NCI-H2196 (cell line): ENCODE measurements around the gene SLC45A1.

Experiments used
- DNase-seq: peaks from one replicate; lab custom pipeline; 2025; ENCODE audit not compliant: unreplicated experiment; lab: John Stamatoyannopoulos, UW

The SLC45A1 gene

DNA sequence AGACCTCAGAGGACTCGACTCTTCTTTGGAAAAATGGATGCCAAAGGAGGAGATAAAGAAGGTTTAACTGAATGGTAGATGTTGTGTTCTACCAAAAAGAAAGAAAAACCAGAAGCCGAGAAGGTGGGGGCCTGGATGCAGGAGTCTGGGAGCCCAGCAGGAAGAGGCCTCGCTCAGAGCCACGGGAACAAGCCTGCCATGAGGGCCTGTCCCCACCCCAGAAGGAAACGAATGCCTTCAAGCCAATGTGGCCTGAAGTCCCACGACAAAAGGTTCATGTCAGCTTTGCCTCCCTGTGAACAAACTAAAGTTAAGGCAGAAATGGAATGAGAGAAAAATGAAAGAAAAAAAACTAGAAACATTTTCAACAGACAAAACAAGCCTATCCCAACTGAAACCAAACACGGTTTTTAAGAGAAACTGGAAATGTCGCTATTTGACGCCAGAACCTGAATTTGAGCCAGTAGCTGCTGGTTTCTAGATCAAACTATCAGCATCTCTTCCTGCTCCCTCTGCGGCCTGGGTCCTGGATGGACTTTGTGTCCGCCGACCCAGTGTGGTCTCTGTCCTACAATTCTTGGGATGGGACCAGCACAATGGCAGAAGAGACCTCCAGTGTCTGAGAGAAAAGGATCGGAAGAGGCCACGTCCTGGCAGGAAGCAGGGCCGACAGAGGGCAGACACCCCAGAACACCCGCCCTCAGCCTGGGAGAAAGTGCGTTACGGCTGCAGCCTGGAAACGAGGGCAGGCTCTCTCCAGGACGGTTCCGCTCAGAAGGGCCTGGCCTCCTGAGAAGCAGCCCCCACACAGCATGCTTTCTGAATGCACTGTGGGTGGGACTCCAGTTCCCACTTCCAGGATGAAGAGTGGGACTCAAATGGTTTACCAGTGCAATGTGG, 35.2 kb downstream of the SLC45A1 start:
- no peak for DNase-seq

DNA sequence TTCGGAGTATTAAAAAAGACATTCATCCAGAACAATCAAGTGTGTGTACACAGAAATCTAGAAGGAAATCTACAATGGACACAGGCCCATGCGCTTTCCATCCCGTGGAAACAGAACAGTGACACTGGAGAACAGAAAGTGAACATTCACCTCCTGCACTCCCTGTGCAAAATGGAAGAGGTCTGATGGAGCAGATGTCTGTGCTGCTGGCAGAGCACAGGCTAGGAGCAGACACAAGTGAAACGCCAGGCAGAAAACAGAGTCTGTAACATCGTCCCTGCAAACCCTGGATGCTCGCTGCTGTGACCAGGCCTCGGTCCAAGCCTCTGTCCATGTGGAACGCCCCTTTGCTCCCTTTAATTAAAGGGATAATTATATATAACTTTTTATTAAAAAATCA, 36.1 kb downstream of the SLC45A1 start:
- no peak for DNase-seq

DNA sequence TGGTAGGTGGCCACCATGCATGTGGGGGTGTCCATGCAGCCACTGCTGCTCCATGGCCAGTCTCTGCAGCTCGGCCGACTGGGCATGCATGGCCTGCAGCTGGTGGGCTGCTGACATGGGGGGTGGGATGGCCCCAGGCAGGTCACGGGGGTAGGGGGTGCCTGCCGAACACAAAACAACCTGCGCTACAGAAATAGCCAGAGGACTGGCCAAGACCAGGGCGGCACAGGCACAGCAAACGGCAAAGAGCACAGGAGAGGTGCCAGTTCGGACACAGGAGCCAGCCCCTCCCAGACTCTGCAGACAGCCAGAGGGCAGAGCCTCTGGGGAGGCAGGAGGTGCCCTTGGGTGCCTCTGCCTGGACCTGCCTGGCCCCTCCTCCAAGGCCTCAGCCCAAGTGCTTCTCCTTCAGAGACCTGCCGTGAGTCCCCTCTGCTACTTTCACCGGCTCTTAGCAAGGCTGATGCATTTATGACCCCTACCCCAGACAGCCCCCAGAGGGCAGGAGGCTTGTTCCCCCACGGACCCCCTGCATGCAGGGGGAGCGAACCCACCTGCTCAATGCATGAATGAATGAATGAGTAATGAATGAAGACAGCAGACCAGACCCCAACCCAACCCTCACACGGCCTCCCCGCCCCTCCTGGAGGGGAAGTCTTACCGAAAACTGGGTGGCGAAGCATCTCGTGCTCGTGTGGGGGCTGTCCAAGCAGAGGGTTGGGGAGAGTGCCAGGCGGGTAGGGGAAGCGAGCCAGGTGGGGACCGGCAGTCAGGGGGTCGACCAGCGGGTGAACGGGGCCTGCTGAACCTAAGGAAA, 37.7 kb downstream of the SLC45A1 start:
- DNase-seq = no peak

DNA sequence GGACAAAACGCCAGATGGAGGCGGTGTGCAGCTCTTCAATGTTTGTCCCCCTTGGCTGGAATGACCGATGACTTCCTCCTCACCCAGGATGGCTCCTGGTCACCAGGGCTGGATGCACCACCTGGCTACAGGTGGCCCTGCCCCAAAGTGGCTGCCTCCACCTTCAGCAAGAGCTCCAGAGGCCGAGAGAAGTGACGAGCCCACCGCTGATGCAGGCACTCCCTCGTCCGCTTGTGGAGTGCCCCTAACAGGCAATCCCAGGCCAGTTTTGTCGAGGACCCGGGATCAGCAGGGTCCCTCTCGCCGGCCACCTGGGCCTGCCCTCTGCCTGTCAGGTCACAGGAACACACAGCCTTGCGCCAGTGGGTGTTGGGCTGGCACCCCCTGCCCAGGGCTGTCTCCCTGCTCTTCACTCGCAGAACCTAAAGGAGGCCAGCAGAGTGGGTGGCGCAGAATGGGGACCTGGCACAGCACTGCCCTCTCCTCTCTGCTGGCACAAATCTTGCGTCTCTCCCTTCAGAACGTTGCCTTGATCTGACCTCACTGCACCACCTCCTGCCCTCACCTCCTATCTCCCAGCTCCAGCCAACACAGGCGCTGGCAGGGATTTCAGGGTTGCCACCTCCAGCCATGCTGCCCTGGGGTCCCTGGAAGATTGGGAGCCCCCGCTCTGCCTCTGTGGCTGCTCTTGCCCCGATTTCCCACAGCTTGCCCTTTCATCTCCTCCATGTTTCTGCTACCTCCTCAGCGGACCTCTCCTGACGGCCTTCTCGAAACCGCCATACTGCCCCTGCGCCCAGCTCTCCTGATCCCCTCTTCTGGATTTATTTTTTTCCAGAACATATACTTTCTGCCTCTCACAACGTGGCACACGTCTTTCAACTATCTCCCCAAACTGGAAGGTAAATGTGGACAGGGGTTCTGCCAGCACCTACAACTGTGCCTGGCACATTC, 38.6 kb downstream of the SLC45A1 start:
- no peak for DNase-seq

DNA sequence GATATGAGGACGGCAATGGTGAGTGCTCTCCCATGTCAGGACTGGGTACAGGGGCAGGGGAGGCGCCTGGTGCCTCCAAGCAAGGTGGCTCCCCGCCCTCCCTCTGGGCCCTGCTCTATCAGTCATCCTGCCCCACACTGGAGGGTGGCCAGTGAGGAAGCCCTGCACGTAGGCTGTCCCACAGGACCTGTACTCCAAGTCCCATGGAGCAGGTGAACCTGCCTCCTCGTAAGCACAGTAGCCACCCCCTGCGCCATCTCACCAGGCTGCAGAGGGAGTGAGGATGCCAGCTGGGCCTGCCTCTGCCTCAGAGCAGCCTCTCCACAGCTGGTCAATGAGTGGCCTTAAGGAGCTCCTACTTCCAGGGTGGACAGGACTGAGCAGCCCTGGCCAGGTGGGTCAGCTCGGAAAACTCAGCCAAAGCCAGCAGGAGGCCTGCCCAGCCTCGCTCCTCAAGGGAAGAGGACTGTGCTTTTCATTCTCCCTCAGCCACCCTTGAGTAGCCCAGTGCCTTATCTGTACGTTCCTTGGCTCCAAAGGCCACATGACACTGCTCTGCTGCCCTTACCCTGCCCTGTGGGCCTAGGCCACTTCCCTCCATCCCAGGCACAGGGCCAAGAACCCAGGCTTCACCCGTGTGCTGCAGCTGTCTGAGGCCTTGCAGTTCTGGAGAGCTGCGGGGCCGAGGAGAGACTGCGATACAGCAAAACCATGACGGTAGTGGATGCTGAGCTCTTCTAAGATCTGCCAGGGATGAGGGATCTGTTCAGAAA, 39.6 kb downstream of the SLC45A1 start:
- DNase-seq = no peak

DNA sequence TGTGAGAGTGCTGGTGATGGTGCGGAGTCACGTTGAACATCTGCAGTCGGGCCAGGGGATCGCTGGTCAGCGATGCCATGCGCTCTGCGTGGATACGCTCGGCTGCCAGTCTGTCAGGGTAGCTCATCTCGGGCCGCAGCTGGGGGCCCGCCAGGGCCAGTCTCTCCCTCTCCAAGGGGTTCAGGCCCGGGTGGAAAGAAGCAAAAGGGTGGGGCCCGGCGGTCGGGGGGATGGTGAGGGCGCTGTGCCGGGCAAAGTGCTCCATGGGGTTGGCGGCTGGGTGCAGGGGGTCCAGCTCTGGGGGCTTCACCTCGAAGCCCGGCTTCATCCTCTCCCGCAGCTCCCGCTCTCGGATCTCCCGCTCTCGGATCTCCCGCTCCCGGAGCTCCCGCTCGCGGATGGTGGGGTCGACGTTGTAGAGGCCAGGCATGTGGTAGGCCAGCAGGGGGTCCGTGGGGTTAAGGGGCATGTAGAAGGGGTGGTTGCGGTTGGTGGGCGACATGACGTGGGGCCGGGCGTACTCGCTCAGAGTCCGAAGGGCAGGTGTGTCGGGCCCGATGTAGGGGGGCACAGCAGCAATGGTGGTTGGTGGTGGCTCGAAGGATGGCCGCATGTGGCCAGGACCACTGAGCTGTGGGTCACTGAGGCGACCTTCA, 40.5 kb downstream of the SLC45A1 start:
- no peak for DNase-seq

DNA sequence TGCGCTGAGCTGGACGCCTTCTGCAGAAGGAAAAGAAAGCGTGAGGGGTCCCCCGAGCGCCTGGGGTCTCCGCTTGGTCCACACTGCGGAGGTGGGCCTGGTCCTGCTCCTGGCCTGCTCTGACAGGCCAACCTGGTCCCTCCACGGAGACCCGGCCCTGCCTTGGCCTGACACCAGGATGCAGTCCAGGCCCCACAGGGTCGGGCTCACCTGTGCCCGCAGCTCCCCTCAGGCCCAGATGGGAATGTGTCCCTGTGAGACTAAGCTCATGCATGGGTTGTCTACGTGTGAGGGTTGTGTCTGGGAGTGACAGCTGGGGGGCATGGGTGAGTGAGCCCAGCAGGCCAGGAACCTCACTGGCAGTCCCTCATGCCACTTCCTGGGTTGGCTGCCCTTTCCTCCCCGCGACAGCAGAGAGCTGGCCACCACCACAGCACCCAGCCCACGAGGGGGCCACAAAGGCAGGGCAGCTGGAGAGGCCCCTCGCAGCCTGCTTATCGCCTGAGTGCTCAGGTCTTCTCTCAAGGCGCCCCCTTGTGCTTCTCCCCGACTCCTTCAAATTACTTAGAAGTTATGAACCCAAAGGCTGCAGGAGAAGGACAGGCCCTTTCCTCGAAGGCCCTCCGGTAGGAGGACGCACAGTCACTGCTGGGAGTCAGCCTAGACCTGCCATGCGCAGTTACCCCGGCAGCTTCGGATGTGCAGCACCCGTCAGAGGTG, 41.1 kb downstream of the SLC45A1 start:
- DNase-seq = no peak

DNA sequence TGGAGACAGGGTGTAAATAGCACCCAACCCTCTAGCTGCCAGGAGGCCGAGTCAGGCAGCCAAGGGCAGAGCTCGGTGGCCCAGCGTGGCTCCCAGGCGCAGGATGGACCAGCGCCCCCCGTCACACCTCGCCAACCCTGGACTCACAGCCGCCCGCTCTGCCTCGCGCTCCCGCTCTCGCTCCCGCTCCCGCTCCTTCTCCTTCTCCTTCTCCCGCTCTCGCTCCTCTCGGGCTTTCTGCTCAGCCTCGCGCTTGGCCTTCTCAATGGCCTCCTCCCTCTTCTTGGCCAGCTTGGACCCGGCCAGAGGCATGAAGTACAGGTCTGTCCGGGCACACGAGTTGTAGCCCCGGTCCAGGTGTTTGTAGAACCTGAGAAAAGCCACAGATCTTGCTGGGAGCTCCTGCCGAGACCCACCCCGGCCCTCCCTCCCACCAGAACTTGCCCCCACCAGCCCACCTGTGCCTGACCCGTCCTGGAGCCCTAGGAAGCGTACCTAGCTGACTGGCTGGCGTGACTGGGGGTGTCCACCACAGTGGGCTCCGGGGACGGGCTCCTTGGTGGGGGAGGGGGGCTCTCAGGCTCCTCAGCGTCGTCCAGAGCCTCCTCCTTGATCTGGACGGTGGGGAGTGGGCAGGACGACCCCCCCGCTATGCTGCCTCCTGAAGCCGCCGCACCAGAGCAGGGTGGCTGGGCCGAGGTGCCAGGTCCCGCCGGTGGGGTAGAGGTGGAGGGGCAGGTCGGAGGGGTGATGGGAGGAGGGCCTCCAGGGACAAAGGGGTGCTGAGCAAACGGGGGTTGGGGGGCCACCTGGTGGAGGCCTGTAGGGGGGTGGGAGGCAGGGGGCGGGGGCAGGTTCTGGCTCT, 41.9 kb downstream of the SLC45A1 start:
- no peak for DNase-seq

DNA sequence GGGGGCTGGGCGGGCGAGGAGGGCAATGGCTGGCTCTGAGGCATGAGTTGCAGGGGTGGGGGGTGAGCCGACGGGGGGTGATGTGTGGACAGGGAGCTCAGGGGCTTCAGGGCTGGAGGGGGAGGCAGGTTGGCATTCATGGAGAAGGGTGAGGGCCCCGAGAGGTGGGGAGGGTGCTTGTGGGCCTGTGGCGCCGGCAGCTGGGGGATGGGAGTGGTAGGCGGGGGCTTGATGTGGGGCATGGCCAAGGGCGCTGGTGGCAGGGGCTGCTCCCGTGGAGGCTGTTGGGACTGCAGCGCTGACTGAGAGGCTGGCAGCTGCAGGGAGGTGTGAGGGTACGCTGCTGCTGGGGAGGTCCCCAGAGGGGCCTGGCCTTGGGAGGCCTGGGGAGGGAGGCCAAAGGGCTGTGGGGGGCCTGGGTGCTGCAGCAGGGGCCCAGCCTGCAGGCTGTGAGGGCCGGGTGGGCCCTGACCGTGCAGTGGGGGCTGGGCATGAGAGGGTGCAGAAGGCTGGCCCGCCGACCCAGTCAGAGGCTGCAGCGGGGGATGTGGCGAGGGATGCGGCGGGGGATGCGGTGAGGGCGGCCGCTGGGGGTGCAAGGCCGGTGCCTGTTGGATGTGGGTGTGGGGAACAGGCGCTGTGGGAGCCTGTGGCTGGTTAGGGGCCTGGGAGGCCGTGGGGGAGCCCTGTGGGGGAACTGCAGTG, 42.7 kb downstream of the SLC45A1 start:
- no peak for DNase-seq

DNA sequence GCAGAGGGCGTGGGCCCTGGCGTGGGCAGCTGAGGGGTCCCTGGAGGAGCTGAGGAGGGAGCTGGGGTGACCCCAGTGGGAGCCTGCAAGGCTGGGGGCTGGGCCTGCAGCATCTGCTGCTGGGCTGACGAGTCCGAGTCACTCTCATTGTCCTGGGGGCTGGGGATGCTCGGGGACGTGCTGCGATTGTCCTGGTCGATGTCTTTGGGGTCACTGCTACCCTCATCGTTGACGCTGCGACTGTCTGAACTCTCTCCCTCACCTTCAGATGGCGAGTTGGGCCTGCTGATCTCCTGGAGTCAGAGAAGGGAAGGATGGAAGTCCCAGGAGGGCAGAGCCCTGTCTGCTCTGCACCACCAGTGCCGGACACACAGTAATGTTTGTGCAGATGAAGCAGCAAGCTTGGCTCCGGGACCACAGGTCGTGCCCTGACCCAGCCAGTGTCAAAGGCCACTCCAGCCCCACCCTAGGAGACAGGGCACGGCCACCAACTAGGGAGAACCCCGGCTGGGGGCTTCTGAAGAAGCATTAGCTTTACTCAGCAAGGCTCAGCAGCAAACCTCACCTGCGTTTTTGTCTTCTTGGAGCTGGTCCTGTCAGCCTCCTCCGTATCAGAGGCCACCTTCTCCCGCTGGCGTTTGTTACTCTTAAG, 43.4 kb downstream of the SLC45A1 start:
- DNase-seq = no peak

DNA sequence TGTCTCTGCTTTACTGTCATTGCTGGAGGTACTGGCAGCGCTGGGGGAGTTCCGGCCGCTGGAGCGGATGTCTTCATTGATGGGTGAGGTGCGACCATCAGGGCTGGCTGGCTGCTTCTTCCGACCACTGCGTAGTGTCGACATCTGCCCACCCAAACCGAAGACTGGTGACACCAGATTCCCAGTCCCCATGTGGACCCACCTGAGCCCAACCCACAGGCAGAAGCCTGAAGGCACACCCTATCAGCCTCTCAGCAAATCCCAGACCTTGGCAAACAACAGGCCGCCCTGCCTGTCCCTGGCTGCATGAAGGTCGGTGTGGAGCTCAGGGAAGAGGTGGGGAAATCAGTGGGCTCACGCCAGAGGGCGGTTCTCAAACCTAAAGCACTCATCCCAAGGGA, 44.8 kb downstream of the SLC45A1 start:
- DNase-seq = no peak

DNA sequence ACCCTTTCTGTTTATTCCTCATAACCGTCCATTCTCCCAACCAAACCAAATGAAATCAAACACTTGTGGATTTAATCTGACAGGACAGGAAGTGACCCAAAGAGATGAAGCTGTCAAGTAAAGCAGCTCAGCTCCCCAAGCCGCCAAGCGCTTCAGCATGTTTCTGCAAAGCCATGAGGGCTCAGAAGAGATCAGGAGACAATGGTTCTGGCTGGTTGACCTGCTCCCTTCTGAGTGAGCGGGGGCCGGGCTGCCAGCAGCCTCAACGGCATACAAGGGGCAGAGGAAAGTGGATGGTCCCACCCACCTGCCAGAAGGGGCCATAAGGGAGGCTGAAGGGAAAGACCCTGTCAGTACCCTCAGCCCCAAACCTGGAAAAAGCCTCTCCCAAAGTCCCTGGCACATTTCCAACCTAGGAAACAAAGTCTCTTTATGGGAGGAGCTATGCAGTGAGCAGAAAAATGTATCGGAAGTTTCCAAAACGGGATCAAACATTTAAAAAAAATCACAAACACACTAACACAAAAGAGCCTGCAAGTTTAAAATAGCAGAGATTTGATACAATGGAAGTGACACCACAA, 45.4 kb downstream of the SLC45A1 start:
- DNase-seq = no peak

DNA sequence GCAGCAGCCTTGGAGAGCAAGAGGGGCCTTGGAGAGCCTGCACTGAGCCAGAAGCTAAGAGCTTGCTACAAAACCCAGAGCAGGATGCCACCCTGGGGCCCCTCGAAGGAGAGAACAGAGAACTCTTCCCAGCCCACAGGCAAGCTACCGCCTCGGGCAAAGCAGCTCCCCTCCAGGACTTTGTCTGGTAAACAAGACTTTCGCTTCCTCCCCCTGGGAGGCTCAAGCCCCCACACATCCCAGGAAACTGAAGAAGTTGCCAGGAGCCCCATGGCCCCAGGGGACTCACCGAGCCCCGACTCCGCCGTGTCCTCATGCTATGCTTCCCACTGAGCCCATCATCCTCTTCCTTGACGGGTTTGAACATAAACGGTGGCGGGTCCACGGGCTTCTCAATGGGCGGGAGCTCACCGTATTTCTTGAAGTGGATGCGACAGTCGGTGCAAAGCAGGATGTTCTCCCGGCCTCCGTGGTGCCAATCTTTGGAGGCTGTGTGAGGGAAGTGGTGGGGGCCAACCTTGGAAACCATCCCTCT, 45.9 kb downstream of the SLC45A1 start:
- DNase-seq = no peak

DNA sequence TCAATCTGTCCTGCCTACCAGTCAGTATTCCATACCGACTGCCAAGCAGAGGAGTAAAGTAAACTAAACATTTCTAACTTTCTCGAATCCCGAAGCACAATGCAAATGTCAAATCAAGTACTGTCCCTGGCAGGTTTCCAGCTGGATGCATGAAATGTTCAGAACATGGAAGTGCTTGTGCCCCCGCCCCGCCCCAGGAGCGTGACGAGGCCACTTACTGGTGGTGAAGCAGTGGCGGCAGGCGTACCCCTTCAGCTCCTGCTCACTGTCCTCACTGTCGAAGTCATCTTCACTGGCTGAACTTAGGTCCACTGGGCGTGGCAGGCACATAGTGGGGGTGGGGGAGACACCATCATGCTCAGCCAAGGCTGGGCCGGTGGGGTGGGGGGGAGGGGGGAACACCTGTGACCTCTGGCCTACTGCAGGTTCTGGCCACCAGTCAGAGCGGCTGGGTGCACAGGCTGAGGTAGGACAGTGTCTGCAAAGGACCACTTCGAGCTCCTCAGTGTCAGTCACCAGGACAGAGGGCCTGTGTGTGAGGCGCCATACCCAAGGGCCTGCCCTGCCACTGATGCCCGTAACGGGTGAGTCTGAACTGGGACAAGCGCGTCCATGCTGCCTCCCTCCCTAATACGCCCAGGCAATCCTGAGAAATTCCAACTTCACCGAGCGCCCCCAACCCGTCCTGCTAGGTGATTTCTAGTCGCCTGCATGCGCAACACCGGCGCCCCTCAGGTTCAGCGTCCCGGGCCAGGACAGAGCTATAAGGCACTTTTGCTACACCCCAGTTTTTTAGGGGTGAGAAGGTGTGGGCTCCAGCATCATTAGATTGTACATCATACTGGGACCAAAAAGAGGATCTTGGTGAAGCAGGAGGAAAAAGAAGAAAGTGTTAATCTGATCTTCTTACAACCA, 46.9 kb downstream of the SLC45A1 start:
- no peak for DNase-seq

DNA sequence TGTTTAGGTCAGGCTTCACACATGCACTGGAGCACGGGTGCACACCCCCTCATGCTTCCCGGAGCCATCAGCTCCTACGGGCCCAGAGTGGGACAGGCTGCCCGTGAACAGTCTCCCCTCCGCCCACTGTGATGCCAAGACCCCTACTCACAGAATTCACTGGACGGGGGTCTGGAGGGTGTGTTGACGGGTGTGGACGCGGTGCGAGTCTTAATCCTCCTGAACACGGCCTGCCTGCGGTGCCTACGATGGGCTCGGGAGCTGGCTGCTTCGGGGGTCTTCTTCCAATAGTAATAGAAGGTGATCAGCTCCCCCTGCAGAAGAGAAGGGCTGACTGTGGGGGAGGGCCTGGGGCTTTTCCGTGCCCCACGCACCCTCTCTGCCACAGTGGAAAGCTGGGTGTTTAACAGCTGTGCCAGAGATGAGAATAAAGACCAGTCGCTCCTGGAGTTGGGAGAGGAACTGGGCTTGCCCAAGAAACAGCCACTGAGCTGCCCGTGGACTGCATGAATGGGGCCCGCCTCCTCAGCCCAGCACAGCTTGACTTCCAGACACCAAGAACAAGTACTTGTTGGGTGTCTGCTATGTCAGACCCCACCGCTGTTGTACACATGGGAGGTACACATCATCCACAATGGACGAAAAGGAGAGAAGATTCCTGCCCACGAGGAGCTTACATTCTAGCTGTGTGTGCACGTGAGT, 47.9 kb downstream of the SLC45A1 start:
- no peak for DNase-seq
